Muscle of arm (tissue), 12 donors: ENCODE data around the gene GRIK4. TPM values are rescaled to one million over a fixed set of nuclear protein-coding genes. Genes with fewer than 3 reads are reported as not detected.
"Not testable (repeated sequence)": the region's sequence is repeated elsewhere in the genome, so short reads cannot be mapped to it uniquely, and the experiment has no call there.

Source experiments
- DNase-seq: peaks from one replicate; pipeline ENCODE4 v3.0.0-alpha.2; 2013
- polyA plus RNA-seq, 12 donors: library from polyadenylated mRNA; unstranded; fragments of 120-200 nt; gene quantifications; one replicate each; pipeline ENCODE4 v1.2.1, GENCODE V29; 2013; ENCODE audit not compliant: insufficient read length in 12 of 12

GRIK4 gene
- polyA plus RNA-seq, 12 donors = 0.21 to 2.0 (median 0.42) TPM; not detected in 2

DNA sequence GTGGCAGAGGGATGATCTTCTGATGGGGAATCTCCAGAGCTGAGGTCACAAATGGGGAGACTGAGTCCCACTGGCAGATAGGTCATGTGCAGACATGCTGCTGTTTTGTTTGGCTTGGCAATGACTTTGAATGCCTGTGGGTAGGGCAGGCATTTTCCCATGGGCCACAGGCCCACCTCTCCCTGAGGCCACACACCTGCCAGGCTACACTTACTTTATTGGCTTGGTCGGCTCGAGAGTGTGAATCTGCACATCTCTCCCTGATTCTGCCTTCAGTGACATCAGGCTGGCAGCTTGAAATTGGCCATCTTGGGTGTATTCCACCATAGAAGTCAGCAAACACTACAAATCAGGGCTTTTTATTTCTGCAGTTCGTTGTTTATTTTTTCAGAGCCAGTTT is 91.5 kb downstream of the GRIK4 start:
- no peak for DNase-seq

DNA sequence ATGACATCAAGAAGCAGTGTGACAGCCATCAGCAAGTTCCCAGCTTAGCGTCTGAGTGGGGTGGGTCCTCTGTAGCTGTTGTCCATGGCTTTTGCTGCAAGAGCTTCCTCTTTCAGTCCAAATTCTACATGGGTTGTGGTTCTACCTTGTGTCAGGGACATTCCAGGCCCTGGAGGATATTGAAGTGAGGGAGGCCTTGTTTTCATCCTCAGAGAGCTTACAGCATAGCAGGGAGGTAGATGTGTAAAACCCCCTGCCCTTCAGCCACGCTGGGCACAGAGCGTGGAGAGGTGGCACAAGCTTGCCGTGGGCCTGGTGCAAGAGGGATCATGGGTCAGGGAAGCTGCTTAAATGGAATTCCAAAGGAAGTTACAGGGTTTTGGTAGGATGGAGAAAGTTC is 93.9 kb downstream of the GRIK4 start:
- DNase-seq = no peak

GRCh38 chr11:120606211-120607010 is 94.9 kb downstream of the GRIK4 start:
- no peak for DNase-seq

DNA sequence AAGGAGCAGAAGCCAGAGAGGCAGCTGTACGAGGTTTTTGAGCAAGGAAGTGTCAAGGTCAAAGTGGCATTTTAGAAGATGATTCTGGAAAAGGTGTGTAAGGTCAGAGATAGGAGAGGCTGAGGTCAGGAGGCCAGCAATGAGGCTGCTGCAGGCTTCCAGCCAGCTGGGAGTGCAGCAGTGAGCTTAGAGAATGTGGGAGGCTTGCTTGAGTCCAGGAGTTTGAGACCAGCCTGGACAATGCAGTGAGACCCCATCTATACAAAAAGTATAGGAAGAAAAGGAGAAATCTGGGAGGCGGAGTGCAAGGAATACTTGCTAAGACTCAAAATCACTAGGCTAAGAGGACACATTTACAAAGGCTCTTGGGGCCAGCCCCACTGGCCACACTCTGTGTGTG is 96.5 kb downstream of the GRIK4 start:
- no peak for DNase-seq

GRCh38 chr11:120608760-120609211 is 97.2 kb downstream of the GRIK4 start:
- peak; percentile 49 for DNase-seq

- no peak for DNase-seq
Measured at GRCh38 chr11:120610111-120610510, 98.6 kb downstream of the GRIK4 start.

DNA sequence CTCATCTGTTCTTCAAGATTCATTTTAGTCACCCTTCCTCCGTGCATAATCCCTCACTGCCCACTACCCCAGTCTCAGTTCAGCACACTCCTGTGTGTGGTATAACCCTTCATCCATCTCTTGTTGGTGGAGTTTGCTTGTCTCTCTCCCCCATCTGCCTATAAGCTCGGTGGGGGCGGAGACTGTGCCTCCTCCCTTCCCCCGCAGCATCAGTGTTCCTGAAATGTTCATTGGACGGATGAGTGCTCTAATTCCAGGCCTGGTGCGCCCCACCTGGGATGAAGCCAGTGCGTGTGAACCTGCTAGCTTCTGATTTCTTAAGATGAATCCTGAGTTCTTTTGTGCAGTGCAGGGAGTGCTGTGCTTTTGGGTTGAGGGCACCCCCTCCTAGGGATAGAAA is 100.0 kb downstream of the GRIK4 start:
- DNase-seq = no peak

DNA sequence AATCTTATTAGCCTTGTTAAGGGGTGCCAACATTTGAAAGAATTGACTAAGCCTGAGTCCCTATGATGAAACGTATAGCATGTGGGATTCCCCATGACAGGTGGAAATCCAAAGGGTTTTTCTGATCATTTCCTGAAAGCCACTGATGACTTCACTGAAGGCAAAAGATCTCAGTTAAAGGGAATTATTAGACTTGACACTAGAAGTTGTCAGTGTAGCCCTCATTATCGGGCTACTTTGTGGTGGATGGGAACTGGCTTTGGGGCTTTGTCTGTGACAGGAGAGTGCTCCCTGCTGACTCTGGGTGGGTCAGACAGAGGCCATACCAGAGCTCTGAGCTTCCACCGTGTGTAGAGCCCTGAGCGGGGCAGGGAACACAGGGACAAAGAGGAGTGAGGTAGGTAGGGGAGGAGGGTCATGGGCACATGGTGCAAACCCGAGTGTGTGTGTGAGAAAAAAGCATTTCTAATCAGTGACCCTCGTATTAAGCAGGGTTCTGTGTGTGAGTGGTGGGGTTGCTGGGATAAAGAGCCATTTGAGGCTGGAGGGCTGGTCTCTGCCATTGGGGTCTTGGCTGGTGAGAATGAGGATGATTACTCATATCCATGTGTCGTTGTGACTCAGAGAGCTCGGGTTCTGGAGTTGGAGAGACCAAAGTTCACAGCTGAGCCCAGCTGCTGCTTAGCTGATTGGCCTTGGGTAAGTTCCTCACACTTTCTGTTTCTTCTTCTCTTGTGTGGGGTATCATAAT is 101.1 kb downstream of the GRIK4 start:
- DNase-seq = no peak

GRCh38 chr11:120613264-120614226 is 102.0 kb downstream of the GRIK4 start:
- no peak for DNase-seq

GRCh38 chr11:120615391-120615790 is 103.8 kb downstream of the GRIK4 start:
- no peak for DNase-seq

DNA sequence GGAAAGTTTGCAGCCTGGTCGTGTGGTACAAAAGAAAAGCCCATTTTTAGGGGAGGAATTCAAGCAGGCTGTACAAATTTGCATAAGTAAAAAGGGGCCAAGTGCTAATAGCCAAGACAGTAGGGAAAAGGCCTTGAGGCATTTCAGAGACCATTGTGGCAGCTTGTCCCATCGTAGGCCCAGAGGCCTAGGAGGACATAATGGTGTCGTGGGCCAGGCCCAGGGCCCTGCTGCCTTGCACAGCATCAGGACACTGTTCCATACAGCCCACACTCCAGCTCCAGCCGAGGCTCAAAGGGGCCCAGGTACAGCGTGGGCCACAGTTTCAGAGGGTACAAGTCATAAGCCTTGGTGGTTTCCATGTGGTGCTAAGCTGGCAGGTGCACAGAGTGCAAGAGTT is 106.9 kb downstream of the GRIK4 start:
- DNase-seq = no peak

DNA sequence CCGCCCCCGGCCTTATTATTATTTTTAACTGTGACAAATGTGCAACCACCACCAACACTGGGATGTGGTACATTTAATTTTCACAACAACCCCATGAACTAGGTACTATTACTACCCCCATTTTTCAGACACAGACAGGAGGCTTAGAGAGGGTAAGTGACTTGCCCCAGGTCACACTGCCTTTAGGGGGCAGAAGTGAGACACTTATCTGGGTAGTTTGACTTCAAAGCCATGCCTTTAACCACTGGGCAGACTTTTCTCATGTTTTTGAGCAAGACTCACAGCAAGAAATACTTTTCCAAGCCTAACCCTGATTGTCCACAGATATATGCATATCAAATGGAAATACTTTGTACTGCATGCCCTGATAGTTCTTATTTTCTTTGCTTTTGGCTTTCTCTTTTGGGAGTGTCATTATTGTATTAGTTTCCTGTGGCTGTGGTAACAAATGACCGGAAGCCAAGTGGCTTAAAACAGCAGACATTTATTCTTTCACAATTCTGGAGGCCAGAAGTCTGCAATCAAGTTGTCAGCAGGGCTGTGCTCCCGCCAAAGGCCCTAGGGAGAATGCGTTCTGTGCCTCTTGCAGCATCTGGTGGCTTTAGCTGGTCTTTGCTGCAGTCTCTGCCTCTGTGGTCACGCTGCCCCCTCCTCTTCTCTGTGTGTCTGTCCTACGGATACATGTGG is 110.8 kb downstream of the GRIK4 start:
- DNase-seq = no peak

DNA sequence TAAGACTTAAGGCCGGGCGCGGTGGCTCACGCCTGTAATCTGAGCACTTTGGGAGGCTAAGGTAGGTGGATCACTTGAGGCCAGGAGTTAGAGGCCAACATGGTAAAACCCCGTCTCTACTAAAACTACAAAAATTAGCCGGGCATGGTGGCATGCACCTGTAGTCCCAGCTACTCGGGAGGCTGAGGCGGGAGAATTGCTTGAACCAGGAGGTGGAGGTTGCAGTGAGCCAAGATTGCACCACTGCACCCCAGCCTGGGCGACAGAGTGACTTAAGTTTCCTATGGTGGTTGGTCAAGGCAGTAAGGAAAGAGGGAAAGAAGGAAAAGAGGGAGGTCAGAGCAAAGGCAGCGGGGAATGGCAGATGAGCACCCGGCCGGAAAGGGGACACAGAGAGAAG is 113.4 kb downstream of the GRIK4 start:
- DNase-seq = not testable (repeated sequence)

DNA sequence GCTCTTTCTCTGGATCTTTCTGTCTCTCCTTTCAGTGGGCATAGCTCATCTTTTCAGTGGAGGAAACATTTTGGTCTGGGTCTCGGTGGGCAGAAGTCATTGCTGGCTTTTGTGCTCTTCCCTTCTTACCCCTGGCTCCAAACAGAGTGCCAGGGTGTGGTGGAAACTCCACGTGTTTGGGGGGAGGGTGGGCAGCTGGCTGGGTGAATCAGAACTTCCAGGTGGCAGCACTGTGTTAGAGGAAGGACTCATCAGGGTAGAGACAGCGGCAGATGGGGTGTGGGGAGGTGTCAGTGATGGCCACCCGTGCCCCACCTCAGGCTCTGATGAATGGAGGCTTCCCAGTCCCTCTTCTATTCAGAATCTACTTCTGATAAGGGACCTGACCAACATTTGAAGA is 114.0 kb downstream of the GRIK4 start:
- DNase-seq = no peak

GRCh38 chr11:120626791-120627190 is 115.2 kb downstream of the GRIK4 start:
- no peak for DNase-seq

DNA sequence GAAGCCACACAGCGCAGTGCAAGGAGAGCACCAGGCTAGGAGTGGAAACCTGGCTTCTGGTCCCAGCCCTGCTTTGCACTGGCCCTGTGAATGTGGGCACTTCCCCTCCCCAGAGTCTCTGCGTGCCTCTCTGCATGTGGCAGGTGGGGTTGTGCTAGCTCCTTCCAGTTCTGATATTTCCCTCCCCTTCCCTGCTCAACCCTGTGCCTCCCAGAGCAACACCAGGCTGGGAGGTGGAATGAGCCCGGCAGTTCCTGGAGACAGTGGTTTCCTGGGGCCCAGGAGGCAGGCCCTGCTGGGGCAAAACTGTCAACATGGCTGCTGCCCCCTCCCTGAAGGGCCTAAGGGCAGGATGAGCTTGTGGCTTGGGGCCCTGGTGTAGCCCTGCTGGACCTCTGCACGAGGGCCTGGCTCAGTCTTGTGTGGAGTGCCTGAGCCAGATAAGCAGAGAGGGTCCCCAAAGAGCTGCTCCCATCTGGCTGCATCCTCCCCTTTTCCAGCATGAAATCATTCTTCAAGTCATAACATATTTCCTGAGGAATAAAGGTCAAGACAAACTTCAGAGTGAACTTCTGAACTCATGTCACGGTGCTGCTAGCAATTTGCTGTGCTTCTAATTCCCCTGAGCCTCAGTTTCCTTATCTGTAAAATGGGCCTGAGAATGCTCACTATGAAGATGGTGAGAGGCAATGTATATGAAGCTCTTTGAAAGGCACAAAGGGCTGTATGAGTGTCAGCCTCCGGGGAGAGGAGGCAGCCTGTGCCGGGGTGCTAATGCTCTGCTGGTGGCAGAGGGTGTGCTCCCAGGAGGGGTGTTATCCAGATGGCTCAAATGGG is 116.0 kb downstream of the GRIK4 start:
- no peak for DNase-seq

DNA sequence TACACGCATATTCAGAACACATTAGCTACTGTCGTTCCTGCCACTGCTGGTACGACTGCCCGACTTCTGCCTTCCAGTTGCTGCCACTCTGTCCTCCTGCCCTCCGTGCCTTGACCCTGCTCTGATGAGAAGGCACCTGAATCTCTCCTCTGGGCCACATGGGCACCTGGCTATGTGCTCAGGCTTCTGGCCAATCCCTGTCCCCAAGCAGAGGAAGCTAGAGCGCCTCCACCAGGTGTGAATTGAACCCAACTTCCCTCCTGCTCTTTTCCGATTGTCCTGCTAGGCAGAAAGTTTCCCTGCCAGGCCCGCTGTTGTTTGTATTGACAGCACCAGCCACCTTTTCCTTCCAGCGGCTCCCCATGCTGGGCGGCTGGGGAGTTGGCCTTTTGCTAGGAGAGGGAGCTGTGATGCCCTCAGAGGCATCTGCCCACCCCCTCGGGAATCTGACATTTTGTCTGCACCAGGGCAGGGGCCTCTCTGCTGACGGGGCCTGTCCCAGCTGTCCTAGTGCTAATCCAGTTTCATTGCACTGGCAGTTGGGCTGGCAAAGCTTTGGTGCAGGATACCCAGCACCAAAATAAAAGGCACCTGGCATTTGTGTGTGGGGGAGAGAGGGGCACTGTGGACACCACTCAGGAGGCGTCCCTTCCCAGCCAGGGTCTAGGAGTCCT is 118.0 kb downstream of the GRIK4 start:
- DNase-seq = no peak

DNA sequence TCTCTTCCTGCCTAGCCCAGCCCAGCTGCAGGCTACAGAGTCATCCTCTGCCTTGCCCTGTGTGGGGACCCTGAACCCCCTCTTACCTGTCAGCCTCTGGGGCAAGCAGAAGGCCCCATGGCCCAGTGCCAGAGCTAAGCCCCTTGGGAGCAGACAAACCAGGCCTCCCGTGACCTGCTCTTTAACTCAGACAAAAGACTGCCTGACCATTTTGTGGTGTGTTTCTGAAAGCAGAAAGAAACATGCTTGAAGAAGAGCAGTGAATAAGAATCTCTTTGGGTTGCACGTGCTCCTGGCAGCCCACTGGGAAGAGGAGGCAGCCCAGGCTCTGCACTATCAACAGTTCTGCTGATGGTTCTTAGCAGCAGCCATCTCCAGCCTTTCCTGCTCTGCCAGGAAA is 118.6 kb downstream of the GRIK4 start:
- no peak for DNase-seq

GRCh38 chr11:120632579-120632978 is 121.0 kb downstream of the GRIK4 start:
- no peak for DNase-seq
